Muscle of leg (tissue), 11 donors: Measurements from ENCODE around the gene POC1B. TPM values are rescaled to one million over a fixed set of nuclear protein-coding genes. Genes with fewer than 3 reads are reported as not detected.

ENCODE experiments used
- DNase-seq: peaks from one replicate; pipeline ENCODE4 v3.0.0; 2013
- H3K27ac ChIP-seq: one replicate; pipeline ENCODE4 v1.5.1; 2013; ENCODE audit warnings: mild to moderate bottlenecking, low read length, control low read depth
- H3K27me3 ChIP-seq: one replicate; pipeline ENCODE4 v1.6.1; 2013; ENCODE audit warnings: low read length; ENCODE audit not compliant: control insufficient read depth, insufficient read depth
- H3K36me3 ChIP-seq: one replicate; pipeline ENCODE4 v1.6.1; 2013; ENCODE audit warnings: low read length; ENCODE audit not compliant: control insufficient read depth, insufficient read depth
- H3K4me1 ChIP-seq: one replicate; pipeline ENCODE4 v1.6.1; 2013; ENCODE audit warnings: low read length; ENCODE audit not compliant: control insufficient read depth, insufficient read depth
- H3K4me3 ChIP-seq: one replicate; pipeline ENCODE4 v1.5.1; 2013; ENCODE audit warnings: low read length, control low read depth
- H3K9me3 ChIP-seq: replicated peaks from 2 replicates; pipeline ENCODE4 v1.6.1; 2013; ENCODE audit warnings: low read depth, low read length; ENCODE audit not compliant: control insufficient read depth
- WGBS: methylation state at CpG from one replicate; pipeline ENCODE4 v1.1.5; 2013; ENCODE audit warnings: missing lambda C conversion rate; ENCODE audit not compliant: insufficient coverage; 5-methylcytosine and 5-hydroxymethylcytosine counted together
- polyA plus RNA-seq, 8 donors: library from polyadenylated mRNA; unstranded; fragments of 120-200 nt; gene quantifications; one replicate each; pipeline versions ENCODE4 v1.2.1 to v1.2.3, GENCODE V29; 2013; ENCODE audit warnings: inconsistent platforms in 1 of 8, low replicate concordance in 1 of 8; ENCODE audit not compliant: insufficient read length in 8 of 8, insufficient read depth in 1 of 8
- total RNA-seq: library from RNA; stranded (reverse); fragments of 120-200 nt; gene quantifications from one replicate; pipeline ENCODE4 v1.2.4, GENCODE V29; 2013

POC1B gene
- total and polyA plus RNA-seq, 9 donors: 6.4 to 15.9 (median 9.9) TPM

DNA sequence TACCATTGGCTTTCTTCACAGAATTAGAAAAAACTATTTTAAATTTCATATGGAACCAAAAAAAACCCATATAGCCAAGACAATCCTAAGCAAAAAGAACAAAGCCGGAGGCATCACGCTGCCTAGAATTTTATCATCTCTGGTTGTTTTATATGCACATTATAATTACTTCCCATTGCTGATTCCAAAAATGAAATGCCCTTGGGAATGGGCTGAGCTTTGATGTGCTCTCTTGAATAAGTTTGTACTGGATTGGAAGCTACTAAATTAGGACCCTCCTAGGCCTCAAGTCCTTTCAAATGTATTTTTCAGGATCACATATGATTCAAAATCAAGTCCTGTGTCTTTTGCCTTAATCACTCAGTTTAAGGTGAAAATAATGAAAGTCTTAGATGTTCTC is 114.6 kb downstream of the POC1B start:
- H3K4me3 ChIP-seq: no peak overlapping the region
- H3K27me3 ChIP-seq: no peaks in the 10 kb centered on the region
- no peaks in the 10 kb centered on the region for H3K9me3 ChIP-seq
- no peak overlapping the region for H3K27ac ChIP-seq
- DNase-seq: no peak
- H3K36me3 ChIP-seq: no peaks in the 10 kb centered on the region
- no peaks in the 10 kb centered on the region for H3K4me1 ChIP-seq
- WGBS: no CpG with 5 or more reads among the region's 2 CpGs

DNA sequence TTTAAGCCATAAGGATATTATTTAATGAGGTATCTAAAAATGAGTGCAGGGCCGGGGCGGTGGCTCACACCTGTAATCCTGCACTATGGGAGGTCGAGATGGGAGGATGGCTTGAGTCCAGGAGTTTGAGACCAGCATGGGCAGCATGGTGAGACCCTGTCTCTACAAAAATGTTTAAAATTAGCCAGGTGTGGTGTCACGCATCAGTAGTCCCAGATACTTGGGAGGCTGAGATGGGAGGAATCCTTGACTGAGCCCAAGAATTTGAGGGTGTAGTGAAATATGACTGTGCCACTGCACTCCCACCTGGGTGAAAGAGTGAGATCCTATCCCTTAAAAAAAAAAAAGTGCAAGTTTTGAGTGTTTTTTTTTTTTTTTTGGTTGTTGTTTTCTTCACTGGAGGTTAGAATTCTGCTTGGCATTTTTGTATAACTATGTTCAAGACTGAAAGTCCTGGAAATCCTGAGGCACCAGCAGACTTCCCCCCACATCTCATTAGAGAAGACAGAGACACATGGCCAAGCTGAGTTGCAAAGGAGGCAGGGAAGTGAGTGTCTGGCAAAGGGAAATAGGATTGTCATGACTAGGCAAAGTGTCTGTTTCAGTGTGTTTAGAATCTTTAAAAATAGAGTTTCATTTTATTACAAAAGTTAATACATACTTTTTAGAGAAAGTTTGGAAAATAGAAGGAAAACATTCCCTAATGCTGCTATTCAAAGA is 120.1 kb downstream of the POC1B start:
- 85% methylated on average over 4 of the region's 4 CpGs for WGBS
- H3K27ac ChIP-seq: no peak overlapping the region
- DNase-seq: peak; percentile 50
- no peaks in the 10 kb centered on the region for H3K4me1 ChIP-seq
- no peaks in the 10 kb centered on the region for H3K36me3 ChIP-seq
- no peaks in the 10 kb centered on the region for H3K9me3 ChIP-seq
- H3K4me3 ChIP-seq: no peak overlapping the region
- no peaks in the 10 kb centered on the region for H3K27me3 ChIP-seq

DNA sequence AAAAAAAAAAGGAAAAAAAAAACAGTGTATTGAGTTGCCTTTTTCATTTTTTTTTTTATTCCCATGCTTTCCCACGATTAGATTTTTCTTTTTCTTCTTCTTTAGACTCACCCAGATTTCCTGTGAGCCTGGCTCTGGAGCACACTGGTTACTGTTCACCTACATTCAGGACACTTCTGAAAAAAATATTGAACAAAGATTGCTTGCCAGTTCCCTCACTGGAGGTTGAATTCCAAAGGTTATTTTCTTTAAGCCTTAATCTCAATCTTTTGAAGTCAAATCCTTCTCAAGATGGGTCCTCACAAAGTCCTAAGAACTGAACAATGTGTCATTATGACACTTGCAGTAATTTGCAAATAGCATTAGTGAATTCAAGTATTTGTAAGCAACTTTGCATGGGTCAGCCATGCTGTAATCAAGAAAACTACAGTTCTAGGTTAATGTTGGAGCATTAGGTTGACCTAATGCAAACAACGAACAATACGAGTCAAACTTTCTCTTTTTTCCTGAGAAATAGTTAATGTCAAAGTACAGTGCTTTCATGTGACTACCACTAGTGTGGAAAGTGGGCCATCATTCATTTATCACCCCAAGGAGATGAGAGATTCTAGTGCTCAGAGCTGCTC is 124.3 kb downstream of the POC1B start:
- DNase-seq: no peak
- no CpG with 5 or more reads among the region's 3 CpGs for WGBS
- no peak overlapping the region for H3K27ac ChIP-seq
- H3K27me3 ChIP-seq: no peaks in the 10 kb centered on the region
- H3K36me3 ChIP-seq: no peaks in the 10 kb centered on the region
- H3K4me1 ChIP-seq: no peaks in the 10 kb centered on the region
- H3K9me3 ChIP-seq: no peaks in the 10 kb centered on the region
- H3K4me3 ChIP-seq: no peak overlapping the region

DNA sequence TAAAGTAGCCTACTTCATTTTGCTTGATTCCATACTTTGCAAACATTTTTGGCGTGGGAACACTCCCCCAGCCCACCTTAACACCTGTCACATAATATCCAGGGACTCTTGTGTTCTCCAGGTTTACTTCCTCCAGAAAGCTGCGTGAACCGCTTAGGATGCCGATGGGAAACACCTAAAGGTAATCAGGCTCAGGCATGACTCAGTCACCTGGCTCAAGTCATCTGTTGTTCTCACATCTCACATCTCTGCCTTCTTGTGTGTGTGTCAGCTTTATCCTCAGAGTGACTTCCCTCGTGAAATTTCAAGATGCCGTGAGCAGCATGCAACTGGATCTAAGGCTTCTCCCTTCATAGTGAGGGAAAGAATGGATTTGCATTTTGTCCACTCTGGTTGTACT is 125.4 kb downstream of the POC1B start:
- Histone ChIP-seq H3K27me3 (no peaks in the 10 kb centered on the region), H3K4me3 (no peak overlapping the region), H3K4me1 (no peaks in the 10 kb centered on the region), H3K27ac (no peak overlapping the region), H3K9me3 (no peaks in the 10 kb centered on the region), H3K36me3 (no peaks in the 10 kb centered on the region)
- no peak for DNase-seq
- 93% methylated on average over 4 of the region's 6 CpGs for WGBS

DNA sequence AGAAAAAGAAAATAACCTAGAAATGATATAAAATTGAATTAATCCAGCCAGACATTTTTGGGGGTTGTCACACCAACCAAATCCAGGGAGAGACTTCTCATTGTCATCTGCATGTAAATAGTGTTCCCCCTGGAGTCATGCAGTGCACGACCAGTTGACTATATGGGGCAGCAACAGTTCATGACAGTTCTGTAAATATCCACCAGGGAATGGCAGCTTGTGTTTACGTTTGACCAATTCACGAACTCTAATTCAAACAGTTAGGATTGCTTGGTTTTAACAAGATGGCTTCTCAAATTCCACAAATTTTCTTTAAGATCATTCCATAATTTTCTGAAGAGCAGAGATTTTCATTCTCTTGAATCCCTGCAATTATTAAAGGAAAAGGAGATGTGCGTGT is 130.1 kb downstream of the POC1B start:
- H3K4me3 ChIP-seq: no peak overlapping the region
- 70% methylated on average over 1 of the region's 4 CpGs for WGBS
- H3K9me3 ChIP-seq: no peaks in the 10 kb centered on the region
- H3K27me3 ChIP-seq: no peaks in the 10 kb centered on the region
- H3K36me3 ChIP-seq: no peaks in the 10 kb centered on the region
- H3K27ac ChIP-seq: no peak overlapping the region
- DNase-seq: no peak
- peaks cover 2% of the 10 kb centered on the region for H3K4me1 ChIP-seq

DNA sequence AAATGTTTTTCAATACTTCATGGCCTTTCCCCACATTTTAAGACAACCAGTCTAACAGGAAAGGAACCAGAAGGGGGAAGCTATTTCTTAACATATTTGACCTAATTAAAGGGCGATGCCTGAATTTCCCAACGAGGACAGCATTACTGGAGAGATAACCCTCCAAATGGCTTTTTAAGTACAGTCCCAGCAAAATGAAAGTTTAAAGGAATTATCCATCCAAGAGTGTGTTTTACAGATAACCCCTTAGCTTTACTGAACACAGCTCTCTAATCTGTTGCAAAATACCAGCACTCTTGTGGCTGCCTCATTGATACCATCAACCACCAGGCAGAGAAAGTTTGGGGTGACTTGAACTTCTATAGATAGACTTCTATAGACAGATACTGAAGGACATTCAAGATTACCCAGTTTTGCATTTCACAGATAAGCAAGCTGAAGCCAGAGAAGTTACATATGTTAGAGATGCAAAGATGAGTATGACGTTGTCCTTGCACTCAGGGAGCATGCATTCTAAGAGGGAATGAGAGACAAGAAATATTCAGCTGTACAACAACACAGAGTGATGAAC is 132.2 kb downstream of the POC1B start:
- H3K27me3 ChIP-seq: no peaks in the 10 kb centered on the region
- DNase-seq: no peak
- no peaks in the 10 kb centered on the region for H3K9me3 ChIP-seq
- H3K27ac ChIP-seq: no peak overlapping the region
- peaks cover 7% of the 10 kb centered on the region for H3K4me1 ChIP-seq
- WGBS: 89% methylated on average over 1 of the region's 3 CpGs
- no peaks in the 10 kb centered on the region for H3K36me3 ChIP-seq
- no peak overlapping the region for H3K4me3 ChIP-seq

DNA sequence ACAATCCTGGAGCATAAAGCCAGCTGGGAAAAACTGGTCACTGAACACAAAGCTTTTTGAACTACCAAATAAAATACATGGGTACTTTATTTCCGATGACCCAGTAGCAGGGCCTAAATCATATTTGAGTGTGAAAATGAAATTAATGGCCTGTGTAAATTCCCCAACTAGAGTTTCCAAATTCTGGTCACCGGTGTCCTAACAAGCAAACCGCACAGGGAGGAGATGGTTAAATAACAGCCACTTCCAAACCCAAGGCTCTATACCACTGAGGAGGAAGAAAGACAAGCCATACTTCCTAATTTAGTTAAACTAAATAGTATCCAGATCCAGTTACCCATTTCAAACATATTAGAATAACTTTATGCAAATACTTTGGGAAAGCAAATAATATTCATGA is 133.5 kb downstream of the POC1B start:
- Histone ChIP-seq H3K27me3 (no peaks in the 10 kb centered on the region), H3K4me1 (peaks cover 7% of the 10 kb centered on the region), H3K36me3 (no peaks in the 10 kb centered on the region), H3K9me3 (no peaks in the 10 kb centered on the region), H3K4me3 (no peak overlapping the region), H3K27ac (no peak overlapping the region)
- WGBS: no CpG with 5 or more reads among the region's 3 CpGs
- no peak for DNase-seq

DNA sequence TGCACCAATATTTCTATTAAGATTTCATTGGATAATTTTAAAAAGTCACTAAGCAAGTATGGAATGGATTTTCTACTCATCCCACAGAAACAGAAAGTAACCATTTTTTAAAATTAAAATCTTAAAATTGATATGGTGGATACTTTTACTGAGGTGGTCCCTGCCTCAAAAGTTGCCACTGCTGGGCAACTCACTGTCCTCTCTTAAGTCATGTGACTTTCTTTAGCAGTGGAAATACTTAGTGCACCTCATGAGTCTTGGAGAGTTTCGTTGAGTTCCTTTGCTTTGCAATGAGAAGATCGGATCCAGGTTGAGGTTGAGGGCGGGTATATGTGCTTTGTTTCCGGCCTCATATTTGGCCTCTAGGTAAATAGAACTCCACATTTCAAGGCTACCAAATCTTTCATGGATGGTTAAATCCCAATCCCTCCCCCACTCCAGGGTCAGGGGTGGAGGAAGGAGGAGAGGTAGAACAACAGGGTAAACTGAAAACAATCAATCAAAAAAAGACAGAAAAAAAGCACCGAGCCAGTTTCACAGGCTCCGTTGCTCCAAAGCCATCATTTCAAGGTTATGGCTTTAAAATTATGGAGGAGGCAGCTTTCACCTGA is 134.0 kb downstream of the POC1B start:
- no peak for DNase-seq
- Histone ChIP-seq H3K4me1 (peaks cover 7% of the 10 kb centered on the region), H3K27me3 (no peaks in the 10 kb centered on the region), H3K4me3 (no peak overlapping the region), H3K27ac (no peak overlapping the region), H3K9me3 (no peaks in the 10 kb centered on the region), H3K36me3 (no peaks in the 10 kb centered on the region)
- WGBS: 80% methylated on average over 1 of the region's 6 CpGs

DNA sequence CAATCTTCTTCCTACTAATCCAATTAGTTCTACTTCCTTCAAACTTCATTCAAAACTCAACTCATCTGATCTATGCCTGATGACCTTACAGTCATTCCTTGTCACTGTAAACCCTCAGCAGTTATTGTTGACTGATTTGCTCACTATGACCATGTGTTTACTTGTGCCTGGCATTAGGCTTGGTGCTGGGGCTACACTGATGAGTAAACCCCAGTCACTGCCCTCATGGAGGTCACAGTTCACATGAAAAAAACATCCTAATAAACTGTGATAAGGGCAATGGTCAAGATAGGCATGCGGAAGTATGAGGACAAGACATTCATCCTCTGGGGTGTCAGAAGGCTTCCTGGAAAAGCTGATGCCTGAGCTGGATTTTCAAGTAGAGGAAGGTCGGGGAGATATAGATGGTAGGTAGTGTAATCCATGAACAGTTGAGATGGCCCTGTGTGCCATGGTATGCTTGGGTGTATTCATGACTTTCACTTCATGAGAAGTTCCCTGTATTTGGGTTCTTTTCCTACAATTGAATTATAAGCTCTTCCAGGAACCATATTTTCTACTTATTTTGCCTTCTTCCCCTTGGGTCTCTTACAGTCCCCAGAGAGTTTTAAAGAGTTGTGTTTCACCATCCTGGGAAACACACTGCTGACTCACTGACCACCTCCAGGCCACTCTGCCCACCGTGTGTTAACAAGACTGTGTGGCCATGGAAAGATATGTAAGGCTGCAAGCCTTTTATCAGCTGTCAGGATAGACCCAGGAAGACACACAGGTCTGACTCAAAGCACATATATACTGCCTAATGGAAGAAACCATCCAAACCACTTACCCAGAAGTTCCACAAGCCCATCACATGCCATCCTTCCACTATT is 134.8 kb downstream of the POC1B start:
- WGBS: 100% methylated on average over 1 of the region's 3 CpGs
- Histone ChIP-seq H3K4me1 (peaks cover 9% of the 10 kb centered on the region), H3K27me3 (no peaks in the 10 kb centered on the region), H3K36me3 (no peaks in the 10 kb centered on the region), H3K9me3 (no peaks in the 10 kb centered on the region), H3K4me3 (no peak overlapping the region), H3K27ac (peak overlapping the region; percentile 18)
- no peak for DNase-seq
